ENCODE measurements around the gene MYO3B. TPM values are rescaled to one million over a fixed set of nuclear protein-coding genes. Genes with fewer than 3 reads are reported as not detected.

MYO3B gene
- total and polyA plus RNA-seq, 2 donors (not counting 3 experiments of a cell fraction or from before 2014, with no cell fraction given): 0.03 TPM; not detected in 1

- no peaks in the 10 kb centered on the region for H3K9me1 ChIP-seq (replicated peaks; ENCODE audit: control insufficient read depth, extremely low read depth, insufficient read depth, low read length)
- ChIA-PET POLR2A (no interaction called here), CTCF (interaction anchor here (0.9 kb wide), 1 partner anchor 93 kb away, joined by 3 read pairs; no protein-coding TSS in a partner anchor)
- DNase-seq (ENCODE audit: low read depth, low spot score): no peak
- no peak for TF ChIP-seq MYC (IDR thresholded peaks at IDR 0.05; ENCODE audit: low read depth, low read length)
- no peaks in the 10 kb centered on the region for H3K79me2 ChIP-seq (ENCODE audit: control insufficient read depth, insufficient read depth, low read length)
- H3K27me3 ChIP-seq (ENCODE audit: control insufficient read depth in 2 of 2, insufficient read depth in 2 of 2, low read length in 2 of 2): no peaks in the 10 kb centered on the region
- no peak overlapping the region for H3K27ac ChIP-seq (ENCODE audit: insufficient read depth, low read depth, low read length)
- no peak overlapping the region for H2AFZ ChIP-seq (ENCODE audit: low read depth, low read length)
- H3K4me1 ChIP-seq (ENCODE audit: control insufficient read depth, extremely low read depth, insufficient read depth, low read length): no peaks in the 10 kb centered on the region
- H3K36me3 ChIP-seq (ENCODE audit: control insufficient read depth in 2 of 2, extremely low read depth in 1 of 2, insufficient read depth in 2 of 2, low read length in 2 of 2): no peaks in the 10 kb centered on the region
- H3K4me3 ChIP-seq (replicated peaks in 1 of 3; ENCODE audit: insufficient read depth in 1 of 3, low read depth in 1 of 3, low read length in 3 of 3): no peak overlapping the region
- no peaks in the 10 kb centered on the region for H3K9me3 ChIP-seq (replicated peaks; ENCODE audit: control insufficient read depth, insufficient read depth, low read length)
- no TSS peak for BruUV-seq (replicated peaks)
- FAIRE-seq: no peak
- no peaks in the 10 kb centered on the region for H4K20me1 ChIP-seq (replicated peaks; ENCODE audit: control insufficient read depth, extremely low read depth, insufficient read depth, low read length)
- H3K4me2 ChIP-seq (ENCODE audit: insufficient read depth, low read length): no peak overlapping the region
- no peak overlapping the region for H3K9ac ChIP-seq (replicated peaks; ENCODE audit: extremely low read depth, insufficient read depth, low read length)
- dilution Hi-C loops (cut with MboI; ENCODE audit: extremely low pct_ligation_motif_present, low sequenced_read_pairs): no loop called here
- intact Hi-C loops (cut with micrococcal nuclease): no loop called here
These were observed 401.6 kb downstream of the MYO3B start for GRCh38 chr2:170579511-170579910.

GRCh38 chr2:170582313-170582712, 404.4 kb downstream of the MYO3B start:
- POLR2A ChIA-PET: no interaction called here

More at GRCh38 chr2:170582313-170582712, 404.4 kb downstream of the MYO3B start:
- Histone ChIP-seq H3K4me2 (ENCODE audit: insufficient read depth, low read length) (no peak overlapping the region), H3K36me3 (ENCODE audit: control insufficient read depth in 2 of 2, extremely low read depth in 1 of 2, insufficient read depth in 2 of 2, low read length in 2 of 2) (no peaks in the 10 kb centered on the region), H4K20me1 (replicated peaks; ENCODE audit: control insufficient read depth, extremely low read depth, insufficient read depth, low read length) (no peaks in the 10 kb centered on the region), H3K4me3 (replicated peaks in 1 of 3; ENCODE audit: insufficient read depth in 1 of 3, low read depth in 1 of 3, low read length in 3 of 3) (no peak overlapping the region), H3K27me3 (ENCODE audit: control insufficient read depth in 2 of 2, insufficient read depth in 2 of 2, low read length in 2 of 2) (peaks cover 0 to 1% of the 10 kb centered on the region in 2 experiments), H3K9ac (replicated peaks; ENCODE audit: extremely low read depth, insufficient read depth, low read length) (no peak overlapping the region), H3K4me1 (ENCODE audit: control insufficient read depth, extremely low read depth, insufficient read depth, low read length) (no peaks in the 10 kb centered on the region), H3K9me3 (replicated peaks; ENCODE audit: control insufficient read depth, insufficient read depth, low read length) (no peaks in the 10 kb centered on the region), H3K79me2 (ENCODE audit: control insufficient read depth, insufficient read depth, low read length) (no peaks in the 10 kb centered on the region), H3K9me1 (replicated peaks; ENCODE audit: control insufficient read depth, extremely low read depth, insufficient read depth, low read length) (no peaks in the 10 kb centered on the region), H3K27ac (ENCODE audit: insufficient read depth, low read depth, low read length) (no peak overlapping the region), H2AFZ (ENCODE audit: low read depth, low read length) (no peak overlapping the region)
- intact Hi-C loops (cut with micrococcal nuclease): no loop called here
- CTCF ChIA-PET: interaction anchor here (0.5 kb wide), 1 partner anchor 173 kb away, joined by 3 read pairs; no protein-coding TSS in a partner anchor
- no peak for TF ChIP-seq JUN (IDR thresholded peaks at IDR 0.05; ENCODE audit: borderline replicate concordance, insufficient read depth, insufficient read length, low read depth)
- TF ChIP-seq CTCF (IDR thresholded peaks at IDR 0.05; ENCODE audit: extremely low read depth in 1 of 2, insufficient read depth in 1 of 2, low read depth in 1 of 2, low read length in 2 of 2): no peak
- TF ChIP-seq GATA2 (IDR thresholded peaks at IDR 0.05; ENCODE audit: insufficient read depth, insufficient read length, low read depth, low read length): no peak
- no peak for TF ChIP-seq MYC (IDR thresholded peaks at IDR 0.05; ENCODE audit: low read depth, low read length)
- TF ChIP-seq FOS (IDR thresholded peaks at IDR 0.05; ENCODE audit: borderline replicate concordance, insufficient read depth, low read length): no peak
- TF ChIP-seq EZH2 (IDR thresholded peaks at IDR 0.05; ENCODE audit: borderline replicate concordance, low read depth, low read length, severe bottlenecking): no peak
- TF ChIP-seq POLR2AphosphoS5 (IDR thresholded peaks at IDR 0.05; ENCODE audit: insufficient read depth, low read depth, low read length): no peak
- dilution Hi-C loops (cut with MboI; ENCODE audit: extremely low pct_ligation_motif_present, low sequenced_read_pairs): no loop called here
- BruUV-seq (replicated peaks): no TSS peak
- no peak for FAIRE-seq
- no peak for DNase-seq (ENCODE audit: low read depth, low spot score)
